Stimulated activated CD4-positive, alpha-beta T cell treated with anti-CD3 and anti-CD28 coated beads, Interleukin-15, amount 100 ng/mL, for 1 hour (primary cell): ENCODE measurements around the gene SUPT6H.
"Not testable (repeated sequence)": the region's sequence is repeated elsewhere in the genome, so short reads cannot be mapped to it uniquely, and the experiment has no call there.

ENCODE experiments used
- DNase-seq, 2 donors: peaks; one replicate each; pipeline ENCODE4 v3.0.0-alpha.2; 2020; ENCODE audit warnings: low read depth in 1 of 2, low spot score in 1 of 2

SUPT6H gene

GRCh38 chr17:28717578-28718332 lies 55.8 kb downstream of the SUPT6H start, which contains the start of gene RAB34:
Gene RAB34 (minus strand): TSS chr17:28717868. CDS start chr17:28717266, 602 bp downstream.
- no peak for DNase-seq

DNA sequence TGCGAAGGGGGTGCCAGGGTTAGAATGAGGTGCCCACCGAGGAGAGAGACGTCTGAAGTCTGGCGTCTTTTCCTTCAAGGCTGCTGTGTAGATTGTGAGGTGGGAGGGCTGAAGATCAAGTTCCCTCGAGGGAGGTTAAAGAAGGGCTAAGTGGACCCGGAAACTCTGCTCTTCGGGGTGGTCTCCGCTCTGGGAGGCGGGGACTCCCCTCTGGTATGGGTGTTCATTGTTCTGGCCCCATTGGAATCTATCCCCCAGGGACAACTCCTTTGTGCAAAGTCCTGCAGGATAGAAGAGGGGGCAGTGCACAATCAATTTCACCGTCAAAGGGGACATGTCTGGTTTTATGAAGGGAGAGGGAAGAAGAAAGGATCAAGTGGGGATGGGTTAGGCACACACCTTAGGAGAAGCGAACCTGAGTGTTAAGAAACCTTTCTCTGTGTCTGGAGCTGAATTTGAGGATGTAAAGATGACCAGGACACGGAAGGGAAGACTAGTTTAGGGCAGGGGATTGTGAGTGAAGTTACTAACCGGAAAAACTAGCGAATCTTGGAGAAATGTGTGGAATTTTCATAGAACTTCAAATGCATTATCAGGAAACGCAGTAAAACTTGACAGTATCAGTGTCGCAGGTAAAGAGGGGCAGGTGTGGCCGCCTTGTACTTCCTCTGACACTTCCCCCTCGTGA lies 56.5 kb downstream of the SUPT6H start:
- DNase-seq, result no peak

DNA sequence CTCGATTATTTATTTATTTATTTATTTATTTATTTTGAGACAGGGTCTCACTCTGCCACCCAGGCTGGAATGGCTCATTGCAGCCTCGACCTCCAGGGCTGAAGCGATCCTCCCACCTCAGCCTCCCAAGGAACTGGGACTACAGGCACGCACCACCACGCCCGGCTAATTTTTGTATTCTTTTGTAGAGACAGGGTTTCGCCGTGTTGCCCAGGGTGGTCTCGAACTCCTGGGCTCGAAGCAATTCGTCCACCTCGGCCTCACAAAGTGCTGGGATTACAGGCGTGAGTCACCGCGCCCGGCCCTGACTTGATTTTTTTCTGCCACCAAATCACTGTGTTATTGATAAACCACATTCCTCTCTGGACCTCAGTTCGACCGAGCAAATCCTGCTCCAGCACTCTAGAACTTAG lies 57.0 kb downstream of the SUPT6H start:
- no peak for DNase-seq

DNA sequence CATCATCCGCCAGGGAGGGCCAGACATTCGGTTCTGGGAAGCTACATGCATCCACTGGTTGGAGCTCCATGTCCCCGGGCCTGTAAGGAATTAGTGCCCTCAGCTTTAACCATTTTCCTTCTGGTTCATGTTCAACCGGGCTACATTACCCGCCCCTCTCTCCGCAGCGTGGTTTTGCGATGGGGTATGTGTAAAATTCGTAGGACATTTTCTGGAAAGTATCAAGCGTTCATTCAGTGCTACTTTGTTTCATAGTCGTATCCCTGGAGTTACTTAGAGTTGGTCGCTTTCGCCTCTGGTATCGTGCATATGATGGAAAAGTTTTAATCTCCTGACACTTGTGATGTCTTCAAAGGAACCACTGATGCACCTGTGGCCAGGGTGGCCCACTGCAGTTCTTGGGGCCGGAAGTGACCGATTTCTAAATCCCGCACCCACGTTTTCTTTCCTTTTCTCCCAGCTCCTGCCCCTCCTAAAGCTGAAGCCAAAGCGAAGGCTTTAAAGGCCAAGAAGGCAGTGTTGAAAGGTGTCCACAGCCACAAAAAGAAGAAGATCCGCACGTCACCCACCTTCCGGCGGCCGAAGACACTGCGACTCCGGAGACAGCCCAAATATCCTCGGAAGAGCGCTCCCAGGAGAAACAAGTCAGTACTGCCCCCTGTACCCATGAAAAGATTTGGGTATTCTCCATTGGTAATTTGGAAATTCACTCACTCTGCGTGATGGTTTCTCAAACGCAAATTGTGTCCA lies 58.4 kb downstream of the SUPT6H start:
- DNase-seq, result no peak

GRCh38 chr17:28720997-28721329 lies 59.0 kb downstream of the SUPT6H start:
- DNase-seq, result not testable (repeated sequence)

- no peak for DNase-seq
These were observed 60.6 kb downstream of the SUPT6H start for GRCh38 chr17:28722417-28723158.

DNA sequence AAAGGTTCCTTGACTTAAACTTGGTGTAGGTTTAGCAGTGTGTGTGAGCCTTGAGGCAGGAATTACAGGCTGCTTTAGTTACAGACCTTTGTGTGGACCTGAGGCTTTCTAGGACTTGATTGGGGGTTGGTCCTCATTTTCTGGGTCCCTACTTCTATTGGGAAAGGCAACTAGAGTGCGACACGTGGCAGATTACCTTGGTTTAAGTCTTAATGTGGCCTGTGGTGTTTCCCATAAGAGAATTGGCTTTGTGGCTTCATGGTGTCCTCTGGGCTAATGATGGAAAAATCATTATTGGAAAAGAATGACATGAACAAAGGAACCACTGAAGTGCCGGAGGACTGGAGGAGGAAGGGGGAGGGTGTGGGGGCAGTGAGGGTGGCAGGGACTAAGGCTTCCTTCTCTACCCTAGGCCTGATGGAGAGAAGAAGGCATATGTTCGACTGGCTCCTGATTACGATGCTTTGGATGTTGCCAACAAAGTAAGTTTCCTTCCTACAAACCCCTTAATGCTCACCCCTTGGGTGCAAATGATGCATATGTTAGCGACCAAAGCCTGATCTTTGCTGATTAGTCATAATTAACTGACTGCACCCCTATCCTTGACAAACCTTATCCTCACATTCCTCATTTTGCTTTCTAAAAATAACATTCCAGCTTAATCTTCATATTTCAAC lies 61.3 kb downstream of the SUPT6H start:
- no peak for DNase-seq

- not testable (repeated sequence) for DNase-seq
These were observed 62.0 kb downstream of the SUPT6H start for GRCh38 chr17:28723836-28724499.

DNA sequence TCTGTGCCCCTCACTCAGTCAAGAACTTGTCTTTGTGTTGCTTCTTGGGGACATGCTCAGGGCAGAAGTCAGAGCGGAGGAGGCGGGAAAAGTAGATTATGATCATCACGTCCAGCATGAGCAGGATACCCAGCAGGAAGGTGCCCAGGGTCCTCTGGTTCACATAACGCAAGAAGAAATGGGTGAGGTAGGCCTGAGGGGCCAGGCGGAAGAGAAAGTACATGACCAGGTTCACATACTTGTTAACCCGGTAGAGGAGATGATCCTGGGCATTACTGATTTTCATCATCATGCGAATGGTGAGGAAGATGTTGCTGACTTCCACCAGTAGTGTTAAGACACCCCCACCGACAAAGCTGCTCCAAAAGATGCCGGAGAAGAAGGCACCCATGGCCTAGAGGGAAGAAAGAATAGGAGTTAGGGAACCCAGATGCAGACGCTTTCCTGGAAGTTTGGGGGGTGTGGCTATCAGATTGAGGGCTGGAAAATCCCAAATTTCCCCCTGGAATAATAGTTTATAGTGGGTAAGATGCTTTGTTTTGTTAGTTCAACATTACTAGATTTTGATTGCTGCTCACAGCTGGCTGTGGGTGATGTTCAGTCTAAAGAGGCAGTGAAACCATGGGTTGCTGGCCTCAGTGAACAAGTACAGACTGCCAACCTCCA lies 62.6 kb downstream of the SUPT6H start:
- DNase-seq, result no peak

- no peak for DNase-seq
These were observed 63.2 kb downstream of the SUPT6H start for GRCh38 chr17:28725166-28725659.

DNA sequence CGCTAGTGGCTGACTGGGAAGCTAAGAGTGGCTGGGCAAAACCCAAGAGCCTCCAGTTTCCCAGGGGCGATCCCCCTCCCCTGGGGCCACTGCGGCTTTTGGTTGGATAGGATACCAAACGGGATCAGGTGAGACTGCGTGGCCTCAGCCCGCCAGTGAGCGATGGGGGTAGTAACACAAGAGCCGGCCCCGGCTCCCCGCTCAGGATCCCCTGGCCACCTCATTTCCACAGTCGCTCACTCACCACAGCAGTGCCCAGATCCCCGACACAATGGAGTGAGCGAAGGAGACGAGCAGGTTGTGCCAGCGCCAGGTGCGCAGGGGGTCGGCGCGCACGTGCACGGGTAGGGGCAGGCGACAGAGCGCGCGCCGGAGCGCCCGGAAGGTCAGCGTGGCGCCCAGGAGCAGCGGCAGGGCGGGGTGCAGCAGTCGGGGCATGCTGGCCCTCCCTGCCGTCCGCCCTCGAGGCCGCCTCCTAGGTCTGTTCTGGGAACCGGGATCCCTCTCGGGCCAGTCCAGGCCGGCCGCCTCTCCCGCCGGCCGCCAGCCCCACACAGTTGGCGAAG lies 63.7 kb downstream of the SUPT6H start:
- peak in 1 of 2 donors; percentile 40 for DNase-seq

GRCh38 chr17:28726226-28726626 lies 64.2 kb downstream of the SUPT6H start, which contains the start of gene TLCD1:
Gene TLCD1 (minus strand): TSS chr17:28726233. CDS start chr17:28726097, 136 bp downstream.
- peak; percentile 44 to 57 for DNase-seq

DNA sequence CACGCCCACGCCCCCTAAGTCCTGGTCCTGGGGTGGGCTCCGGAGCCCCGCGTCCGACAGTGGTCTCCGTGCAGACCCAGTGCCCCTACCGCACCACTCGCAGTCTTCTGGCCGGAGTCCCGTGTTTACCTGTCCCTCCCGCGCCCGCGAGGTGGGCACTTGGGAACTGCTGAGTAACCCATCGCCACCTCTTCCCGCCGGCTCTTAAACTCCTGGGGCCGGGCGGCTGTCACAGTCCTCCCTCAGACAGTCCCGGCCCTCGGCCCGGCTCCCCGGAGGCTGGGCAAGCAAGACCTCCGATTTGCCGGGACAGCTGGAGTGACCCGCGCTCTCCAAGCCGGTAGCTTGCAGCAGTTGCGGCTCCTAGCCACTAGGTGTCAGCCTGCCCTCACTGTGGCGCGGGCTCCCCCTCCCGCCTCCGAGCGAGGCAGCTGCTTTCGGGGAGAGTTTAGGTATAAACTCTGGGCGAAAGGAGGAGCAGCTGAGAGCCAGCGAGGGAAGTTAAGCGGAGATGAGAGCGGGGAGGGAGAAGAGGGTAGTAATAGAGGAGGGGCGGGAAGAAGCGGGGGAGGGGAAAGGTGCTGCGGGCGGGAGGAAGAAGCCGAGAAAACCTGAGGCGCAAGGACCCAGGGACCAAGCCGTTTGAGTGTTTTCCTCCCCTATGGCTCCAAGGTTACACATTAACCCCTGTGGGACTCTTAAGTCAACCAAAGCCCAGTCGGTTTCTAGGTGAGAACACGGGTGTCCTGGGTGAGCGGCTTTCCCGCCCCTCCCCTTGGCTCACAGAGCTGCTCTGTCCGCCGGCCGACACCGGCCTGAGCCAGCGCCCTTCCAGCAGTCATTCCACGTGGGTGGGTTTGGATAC lies 64.9 kb downstream of the SUPT6H start:
- peak; percentile 81 to 88 for DNase-seq

DNA sequence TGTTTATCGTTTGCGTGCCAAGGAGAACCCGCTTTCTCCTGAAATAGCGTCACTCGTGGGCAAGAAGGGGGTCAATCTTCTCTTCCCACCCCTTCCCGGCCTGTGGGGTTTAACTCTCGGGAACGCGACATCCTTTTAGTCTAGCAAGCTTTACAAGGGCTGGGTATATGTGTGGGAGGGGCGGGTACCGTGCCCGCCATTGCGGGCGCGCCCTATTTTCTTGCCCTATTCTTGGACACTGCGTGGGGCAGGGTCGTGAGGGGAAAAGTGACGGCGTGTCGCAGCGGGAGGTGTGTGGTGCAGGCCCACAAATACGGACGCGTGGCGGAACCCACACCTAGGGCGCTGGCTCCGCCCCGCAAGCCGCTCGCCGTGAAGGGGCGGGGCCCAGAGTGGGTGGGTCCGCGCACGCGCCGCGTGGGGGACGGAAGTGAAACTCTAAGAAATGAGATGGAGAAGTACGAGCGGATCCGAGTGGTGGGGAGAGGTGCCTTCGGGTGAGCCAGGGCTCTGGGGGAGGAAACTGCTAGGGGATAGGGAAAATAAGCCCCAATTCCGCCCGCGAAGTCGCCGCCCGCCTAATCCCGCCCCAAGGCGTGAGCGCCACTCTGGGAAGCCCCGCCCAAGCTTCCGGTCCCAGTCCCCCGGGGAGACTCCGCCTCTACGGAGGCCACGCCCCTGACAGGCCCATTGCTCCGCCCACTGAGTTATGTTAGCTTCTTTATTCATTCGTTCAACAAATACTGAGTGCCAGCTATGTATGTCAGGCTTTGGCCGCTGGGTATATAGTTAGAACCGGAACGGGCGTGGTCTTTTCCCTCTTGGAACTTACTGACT lies 66.6 kb downstream of the SUPT6H start, which contains the start of gene NEK8:
TSS of gene NEK8 (plus strand) at position 425 of the 837 bp plus-strand sequence. CDS start at position 451, 26 bp downstream.
- peak; percentile 98 for DNase-seq

DNA sequence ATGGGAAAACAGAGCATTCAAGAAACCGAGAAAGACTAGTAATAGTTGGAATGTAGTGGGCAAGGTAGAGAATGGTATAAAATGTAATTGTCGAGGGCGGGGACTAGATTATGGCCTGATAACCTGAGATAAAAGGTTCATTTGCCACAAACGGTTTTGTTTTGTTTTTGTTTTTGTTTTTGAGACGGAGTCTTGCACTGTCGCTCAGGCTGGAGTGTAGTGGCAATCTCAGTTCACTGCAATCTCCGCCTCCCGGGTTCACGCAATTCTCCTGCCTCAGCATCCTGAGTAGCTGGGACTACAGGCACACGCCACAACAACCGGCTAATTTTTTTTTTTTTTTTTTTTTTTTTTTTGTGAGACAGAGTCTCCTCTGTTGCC lies 67.9 kb downstream of the SUPT6H start:
- no peak for DNase-seq

GRCh38 chr17:28733346-28733745 lies 71.3 kb downstream of the SUPT6H start:
- no peak for DNase-seq

DNA sequence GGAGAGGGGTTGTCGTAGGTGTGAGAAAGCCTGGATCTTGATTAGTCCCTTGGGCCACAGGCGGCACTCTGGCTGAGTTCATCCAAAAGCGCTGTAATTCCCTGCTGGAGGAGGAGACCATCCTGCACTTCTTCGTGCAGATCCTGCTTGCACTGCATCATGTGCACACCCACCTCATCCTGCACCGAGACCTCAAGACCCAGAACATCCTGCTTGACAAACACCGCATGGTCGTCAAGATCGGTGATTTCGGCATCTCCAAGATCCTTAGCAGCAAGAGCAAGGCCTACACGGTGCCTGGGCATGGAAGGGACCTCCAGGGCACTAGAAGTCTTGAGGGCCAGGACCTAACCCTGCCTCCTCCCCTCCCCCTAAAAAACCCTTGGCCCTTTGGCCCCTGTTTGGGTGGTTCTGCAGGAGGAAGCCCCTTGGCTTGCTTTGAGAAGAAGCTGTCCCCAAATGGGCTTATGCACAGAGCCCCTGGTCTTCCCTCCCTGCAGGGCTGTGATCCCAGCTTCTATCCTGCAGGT lies 72.8 kb downstream of the SUPT6H start:
- no peak for DNase-seq
